Karpas-422 (cell line): ENCODE measurements around the gene SOCS3. TPM values are rescaled to one million over a fixed set of nuclear protein-coding genes. Genes with fewer than 3 reads are reported as not detected.

Experiments
- DNase-seq: peaks from one replicate; pipeline ENCODE4 v3.0.0-alpha.2; 2015
- H2AFZ ChIP-seq: fragments of 200-600 bp; sonication (generic); 2 replicates; pipeline ENCODE4 v1.6.1; 2014; ENCODE audit warnings: antibody characterized with exemption, low read length, mixed read lengths
- H3K27ac ChIP-seq: fragments of 200-600 bp; sonication (generic); 2 replicates; pipeline ENCODE4 v1.5.1; 2014; ENCODE audit warnings: mild to moderate bottlenecking, low read length, moderate library complexity
- H3K27me3 ChIP-seq: fragments of 200-600 bp; sonication (generic); 2 replicates; pipeline ENCODE4 v1.6.1; 2014; ENCODE audit warnings: low read length, mixed read lengths
- H3K36me3 ChIP-seq: fragments of 200-600 bp; sonication (generic); 2 replicates; pipeline ENCODE4 v1.6.1; 2014; ENCODE audit warnings: low read length, mixed read lengths; ENCODE audit not compliant: insufficient read depth
- H3K4me1 ChIP-seq: fragments of 200-600 bp; sonication (generic); 2 replicates; pipeline ENCODE4 v1.6.1; 2014; ENCODE audit warnings: mild to moderate bottlenecking, low read length, mixed read lengths
- H3K4me2 ChIP-seq: fragments of 200-600 bp; sonication (generic); 2 replicates; pipeline ENCODE4 v1.6.1; 2014; ENCODE audit warnings: low read length, low read depth, mild to moderate bottlenecking; ENCODE audit not compliant: poor library complexity, severe bottlenecking
- H3K4me3 ChIP-seq: fragments of 200-600 bp; sonication (generic); 2 replicates; pipeline ENCODE4 v1.5.1; 2014; ENCODE audit warnings: mild to moderate bottlenecking, antibody characterized with exemption, low read length, mixed read lengths
- H3K79me2 ChIP-seq: fragments of 200-600 bp; sonication (generic); 2 replicates; pipeline ENCODE4 v1.6.1; 2014; ENCODE audit warnings: mild to moderate bottlenecking, low read length, mixed read lengths
- H3K9ac ChIP-seq: fragments of 200-600 bp; sonication (generic); 2 replicates; pipeline ENCODE4 v1.6.0; 2014; ENCODE audit warnings: low read length
- H3K9me2 ChIP-seq: fragments of 200-600 bp; sonication (generic), shearing (Covaris generic); replicated peaks from 2 replicates; pipeline ENCODE4 v1.6.0; 2014; ENCODE audit warnings: mild to moderate bottlenecking, low read length, moderate library complexity; ENCODE audit not compliant: insufficient read depth
- H3K9me3 ChIP-seq: fragments of 300-700, 200-600 bp; sonication (generic); 2 replicates; pipeline ENCODE4 v1.6.1; 2014; ENCODE audit warnings: low read length, mixed read lengths
- H4K20me1 ChIP-seq: fragments of 200-600 bp; sonication (generic); 2 replicates; pipeline ENCODE4 v1.6.1; 2014; ENCODE audit warnings: mild to moderate bottlenecking, antibody characterized with exemption, low read length, low read depth; ENCODE audit not compliant: insufficient read depth
- total RNA-seq: library from RNA; depleted of rRNA; stranded (reverse); fragments of >200 nt; shearing (Covaris generic); gene quantifications from 2 replicates; pipeline ENCODE4 v1.2.3, GENCODE V29; 2014; ENCODE audit warnings: low replicate concordance

Gene SOCS3
- total RNA-seq, 1 experiment from 2014 or later = not detected

- H3K9me2 ChIP-seq = no peaks in the 10 kb centered on the region
- H3K4me3 ChIP-seq = no peak overlapping the region
- H3K27ac ChIP-seq = no peak overlapping the region
- 0 out of 2 replicates have a peak, but pooled peaks cover 7% of the 10 kb centered on the region for H4K20me1 ChIP-seq
- no peak overlapping the region for H3K9ac ChIP-seq
- H2AFZ ChIP-seq = no peak overlapping the region
- H3K27me3 ChIP-seq = no peaks in the 10 kb centered on the region
- H3K79me2 ChIP-seq = peaks cover 6% of the 10 kb centered on the region; the same call in 1 of the 2 replicates
- H3K9me3 ChIP-seq = no peaks in the 10 kb centered on the region
- H3K4me1 ChIP-seq = no peaks in the 10 kb centered on the region
- DNase-seq = no peak
- H3K4me2 ChIP-seq = no peak overlapping the region
- peaks cover 6% of the 10 kb centered on the region; the same call in 1 of the 2 replicates for H3K36me3 ChIP-seq
These were observed 41.4 kb upstream of the SOCS3 start for GRCh38 chr17:78401246-78401645.

- peaks cover 6% of the 10 kb centered on the region; the same call in 1 of the 2 replicates for H3K79me2 ChIP-seq
- no peak overlapping the region for H3K4me2 ChIP-seq
- H3K9ac ChIP-seq = no peak overlapping the region
- H3K4me1 ChIP-seq = no peaks in the 10 kb centered on the region
- H3K4me3 ChIP-seq = no peak overlapping the region
- no peak overlapping the region for H2AFZ ChIP-seq
- 0 out of 2 replicates have a peak, but pooled peaks cover 6% of the 10 kb centered on the region for H4K20me1 ChIP-seq
- H3K36me3 ChIP-seq = peaks cover 6% of the 10 kb centered on the region; the same call in 1 of the 2 replicates
- H3K27ac ChIP-seq = no peak overlapping the region
- H3K9me3 ChIP-seq = no peaks in the 10 kb centered on the region
- H3K9me2 ChIP-seq = no peaks in the 10 kb centered on the region
- no peak for DNase-seq
- H3K27me3 ChIP-seq = no peaks in the 10 kb centered on the region
These were observed 40.8 kb upstream of the SOCS3 start for GRCh38 chr17:78400581-78401240.

GRCh38 chr17:78399693-78400144 is 39.8 kb upstream of the SOCS3 start:
- H3K27ac ChIP-seq = no peak overlapping the region
- 0 out of 2 replicates have a peak, but pooled peaks cover 4% of the 10 kb centered on the region for H4K20me1 ChIP-seq
- no peak overlapping the region for H3K9ac ChIP-seq
- no peaks in the 10 kb centered on the region for H3K4me1 ChIP-seq
- no peak overlapping the region for H3K4me3 ChIP-seq
- DNase-seq = no peak
- no peaks in the 10 kb centered on the region for H3K9me2 ChIP-seq
- H3K79me2 ChIP-seq = peaks cover 2% of the 10 kb centered on the region
- H3K4me2 ChIP-seq = no peak overlapping the region
- no peaks in the 10 kb centered on the region for H3K9me3 ChIP-seq
- H3K27me3 ChIP-seq = no peaks in the 10 kb centered on the region
- H3K36me3 ChIP-seq = peaks cover 6% of the 10 kb centered on the region; the same call in 1 of the 2 replicates
- H2AFZ ChIP-seq = no peak overlapping the region

- no peaks in the 10 kb centered on the region for H3K9me3 ChIP-seq
- 0 out of 2 replicates have a peak, but pooled peaks cover 4% of the 10 kb centered on the region for H4K20me1 ChIP-seq
- no peak overlapping the region for H3K9ac ChIP-seq
- H3K4me3 ChIP-seq = no peak overlapping the region
- no peak overlapping the region for H2AFZ ChIP-seq
- H3K4me1 ChIP-seq = no peaks in the 10 kb centered on the region
- peaks cover 6% of the 10 kb centered on the region; the same call in 1 of the 2 replicates for H3K36me3 ChIP-seq
- no peak for DNase-seq
- peaks cover 2% of the 10 kb centered on the region for H3K79me2 ChIP-seq
- H3K4me2 ChIP-seq = no peak overlapping the region
- no peaks in the 10 kb centered on the region for H3K27me3 ChIP-seq
- no peaks in the 10 kb centered on the region for H3K9me2 ChIP-seq
- no peak overlapping the region for H3K27ac ChIP-seq
These were observed 39.3 kb upstream of the SOCS3 start for GRCh38 chr17:78399028-78399692.

GRCh38 chr17:78398390-78398789 is 38.5 kb upstream of the SOCS3 start:
- H3K36me3 ChIP-seq = peaks cover 6% of the 10 kb centered on the region; the same call in 1 of the 2 replicates
- H3K9me3 ChIP-seq = no peaks in the 10 kb centered on the region
- no peak overlapping the region for H2AFZ ChIP-seq
- H3K4me3 ChIP-seq = no peak overlapping the region
- H4K20me1 ChIP-seq = 0 out of 2 replicates have a peak, but pooled peaks cover 4% of the 10 kb centered on the region
- no peak overlapping the region for H3K27ac ChIP-seq
- no peaks in the 10 kb centered on the region for H3K4me1 ChIP-seq
- H3K4me2 ChIP-seq = no peak overlapping the region
- H3K27me3 ChIP-seq = no peaks in the 10 kb centered on the region
- no peak for DNase-seq
- peaks cover 4% of the 10 kb centered on the region for H3K79me2 ChIP-seq
- no peak overlapping the region for H3K9ac ChIP-seq
- no peaks in the 10 kb centered on the region for H3K9me2 ChIP-seq

GRCh38 chr17:78397681-78398101 is 37.8 kb upstream of the SOCS3 start:
- Histone ChIP-seq H3K9ac (no peak overlapping the region), H3K4me3 (no peak overlapping the region), H3K9me3 (no peaks in the 10 kb centered on the region), H3K79me2 (peaks cover 8% of the 10 kb centered on the region), H3K36me3 (peaks cover 4% of the 10 kb centered on the region; the same call in 1 of the 2 replicates), H3K27ac (no peak overlapping the region), H3K4me2 (no peak overlapping the region), H3K4me1 (no peaks in the 10 kb centered on the region), H3K27me3 (no peaks in the 10 kb centered on the region), H2AFZ (no peak overlapping the region), H3K9me2 (no peaks in the 10 kb centered on the region), H4K20me1 (0 out of 2 replicates have a peak, but pooled peaks cover 4% of the 10 kb centered on the region)
- DNase-seq = no peak

- H2AFZ ChIP-seq = no peak overlapping the region
- H3K9ac ChIP-seq = no peak overlapping the region
- 0 out of 2 replicates have a peak, but pooled peaks cover 4% of the 10 kb centered on the region for H4K20me1 ChIP-seq
- no peak overlapping the region for H3K4me2 ChIP-seq
- peaks cover 18% of the 10 kb centered on the region for H3K79me2 ChIP-seq
- no peaks in the 10 kb centered on the region for H3K9me3 ChIP-seq
- no peaks in the 10 kb centered on the region for H3K27me3 ChIP-seq
- no peak overlapping the region for H3K27ac ChIP-seq
- H3K4me3 ChIP-seq = no peak overlapping the region
- DNase-seq = no peak
- no peaks in the 10 kb centered on the region for H3K4me1 ChIP-seq
- H3K9me2 ChIP-seq = no peaks in the 10 kb centered on the region
- H3K36me3 ChIP-seq = peaks cover 4% of the 10 kb centered on the region; the same call in 1 of the 2 replicates
These were observed 36.8 kb upstream of the SOCS3 start for GRCh38 chr17:78396441-78397337.
